CD8-positive, alpha-beta memory T cell (primary cell): ENCODE data around the gene CMTM7. TPM values are rescaled to one million over a fixed set of nuclear protein-coding genes. Genes with fewer than 3 reads are reported as not detected.
A peak's percentile ranks its signal among the peaks of the same experiment; 100 is the strongest.

Experiments
- CTCF ChIA-PET: fragments of 350-600 bp; sonication (Branson Sonifier 250); formaldehyde crosslinking; loops from one replicate; lab custom pipeline; 2021; ENCODE audit warnings: antibody characterized with exemption; lab: Charles Lee
- POLR2A ChIA-PET: fragments of 350-600 bp; sonication (Branson Sonifier 250); formaldehyde crosslinking; loops from one replicate; lab custom pipeline; 2021; ENCODE audit warnings: antibody characterized with exemption; lab: Charles Lee
- DNase-seq, 5 donors: peaks; one replicate each; pipeline versions ENCODE4 v3.0.0 to v3.0.0-alpha.2; 2020 to 2022; ENCODE audit warnings: mixed read lengths in 1 of 5
- H3K27ac ChIP-seq: one replicate; pipeline ENCODE4 v1.7.0; 2013; ENCODE audit warnings: low read depth, mild to moderate bottlenecking, low read length, moderate library complexity
- H3K27me3 ChIP-seq: 2 replicates; pipeline ENCODE4 v1.7.0; 2013; ENCODE audit warnings: low read length, mild to moderate bottlenecking; ENCODE audit not compliant: insufficient read depth, poor library complexity, severe bottlenecking
- H3K36me3 ChIP-seq: 2 replicates; pipeline ENCODE4 v1.7.0; 2013; ENCODE audit warnings: mild to moderate bottlenecking, low read length, moderate library complexity; ENCODE audit not compliant: insufficient read depth
- H3K4me1 ChIP-seq: 2 replicates; pipeline ENCODE4 v1.7.0; 2013; ENCODE audit warnings: mild to moderate bottlenecking, low read length, moderate library complexity; ENCODE audit not compliant: insufficient read depth
- H3K4me3 ChIP-seq: 2 replicates; pipeline ENCODE4 v1.7.0; 2013; ENCODE audit warnings: mild to moderate bottlenecking, low read length
- H3K9me3 ChIP-seq: 2 replicates; pipeline ENCODE4 v1.7.0; 2013; ENCODE audit warnings: mild to moderate bottlenecking, low read length
- H3K27ac Mint-ChIP-seq, 8 donors: one replicate each; pipeline ENCODE4 v1.8.0; 2020 to 2021; ENCODE audit warnings: mixed read lengths in 8 of 8, mild to moderate bottlenecking in 6 of 8, inconsistent platforms in 3 of 8, moderate library complexity in 3 of 8
- H3K27me3 Mint-ChIP-seq, 2 donors: one replicate each; pipeline ENCODE4 v1.8.0; 2020 to 2021; ENCODE audit warnings: mixed read lengths in 2 of 2, mild to moderate bottlenecking in 1 of 2, moderate library complexity in 1 of 2
- H3K36me3 Mint-ChIP-seq, 3 donors: one replicate each; pipeline ENCODE4 v1.8.0; 2020 to 2021; ENCODE audit warnings: mixed read lengths in 3 of 3, inconsistent platforms in 1 of 3, mild to moderate bottlenecking in 1 of 3
- H3K4me1 Mint-ChIP-seq, 3 donors: one replicate each; pipeline ENCODE4 v1.8.0; 2020 to 2021; ENCODE audit warnings: mixed read lengths in 3 of 3, inconsistent platforms in 1 of 3, mild to moderate bottlenecking in 1 of 3
- H3K4me3 Mint-ChIP-seq, 7 donors: one replicate each; pipeline ENCODE4 v1.8.0; 2020 to 2021; ENCODE audit warnings: mixed read lengths in 7 of 7, mild to moderate bottlenecking in 6 of 7, moderate library complexity in 4 of 7, inconsistent platforms in 2 of 7
- H3K9me3 Mint-ChIP-seq, 5 donors: one replicate each; pipeline ENCODE4 v1.8.0; 2020 to 2022; ENCODE audit warnings: mixed read lengths in 5 of 5, mild to moderate bottlenecking in 3 of 5, moderate library complexity in 2 of 5, inconsistent platforms in 1 of 5
- polyA plus RNA-seq: library from polyadenylated mRNA; unstranded; fragments of 300-500 nt; fragmentation: Illumina TruSeq; gene quantifications from one replicate; pipeline ENCODE4 v1.2.3, GENCODE V29; 2021
- total RNA-seq, 2 experiments: library from RNA; stranded (reverse); gene quantifications; one replicate each; pipeline ENCODE4 v1.2.3, GENCODE V29; 2021

CMTM7 gene
- total and polyA plus RNA-seq, 3 experiments from 2014 or later = 33.5 to 113 (median 39.4) TPM

DNA sequence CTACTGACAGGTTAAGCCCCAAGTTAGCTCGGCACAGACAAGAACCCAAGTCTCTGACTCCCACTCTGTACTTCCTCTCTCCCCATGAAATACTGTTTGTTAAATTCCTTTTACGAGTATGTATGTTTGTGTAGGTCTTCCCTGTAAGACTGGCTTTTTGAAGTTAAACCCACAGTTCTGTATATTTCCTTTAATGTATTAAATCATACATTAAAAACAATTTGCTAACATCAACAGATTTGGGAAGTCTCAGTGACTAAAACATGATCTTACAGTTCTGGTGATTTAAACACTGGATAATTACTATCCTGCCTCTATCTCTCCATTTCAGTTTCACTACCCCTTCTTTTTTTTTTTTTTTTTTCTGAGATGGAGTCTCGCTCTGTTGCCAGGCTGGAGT is 106.6 kb downstream of the CMTM7 start:
- H3K27ac Mint-ChIP-seq = peak overlapping the region in 2 of 8 donors; percentile 14 to 55

DNA sequence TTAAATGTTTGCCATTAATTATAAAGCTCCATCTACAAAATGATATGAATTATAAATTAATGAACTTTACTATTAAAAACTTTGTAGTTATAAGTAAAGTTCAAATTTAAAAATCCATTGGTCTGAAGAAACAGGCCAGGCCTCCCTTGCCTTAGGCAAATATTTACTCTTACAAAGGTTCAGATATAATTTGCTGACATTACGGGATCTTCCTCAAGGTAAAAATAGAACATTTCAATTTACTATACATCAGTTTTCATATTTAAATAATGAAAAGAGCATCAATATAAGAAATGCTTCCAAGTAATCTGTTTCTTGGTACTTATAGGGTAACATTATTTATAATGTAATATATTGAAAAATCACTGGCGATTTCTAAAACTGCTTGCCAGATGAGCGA is 107.3 kb downstream of the CMTM7 start:
- peaks cover 4 to 27% (median 10%) of the 10 kb centered on the region in 3 donors for H3K36me3 Mint-ChIP-seq
- Histone ChIP-seq H3K4me3 (no peak overlapping the region), H3K4me1 (peaks cover 47% of the 10 kb centered on the region), H3K27me3 (no peaks in the 10 kb centered on the region), H3K9me3 (no peaks in the 10 kb centered on the region), H3K27ac (no peak overlapping the region), H3K36me3 (no peaks in the 10 kb centered on the region)
- no peak overlapping the region for H3K4me3 Mint-ChIP-seq
- no peaks in the 10 kb centered on the region for H3K9me3 Mint-ChIP-seq
- H3K27ac Mint-ChIP-seq = peak overlapping the region in 1 of 8 donors; percentile 76
- POLR2A ChIA-PET = interaction anchor here (1.0 kb wide), 1 partner anchor 55 kb away, joined by 3 read pairs; no protein-coding TSS in a partner anchor
- DNase-seq = no peak
- H3K4me1 Mint-ChIP-seq = peaks cover 50 to 64% (median 63%) of the 10 kb centered on the region in 3 donors
- CTCF ChIA-PET = interaction anchor here (1.0 to 1.9 kb wide), 4 partner anchors 11 to 186 kb away, joined by 3 to 6 read pairs (median 4); no protein-coding TSS in a partner anchor
- peaks cover 0 to under 1% of the 10 kb centered on the region in 2 donors for H3K27me3 Mint-ChIP-seq

More for the DNA sequence above, 106.6 kb downstream of the CMTM7 start:
- Histone ChIP-seq H3K9me3 (no peaks in the 10 kb centered on the region), H3K4me1 (peaks cover 52% of the 10 kb centered on the region), H3K4me3 (no peak overlapping the region), H3K27me3 (no peaks in the 10 kb centered on the region), H3K36me3 (no peaks in the 10 kb centered on the region), H3K27ac (no peak overlapping the region)
- Mint-ChIP-seq H3K4me3 (no peak overlapping the region), H3K36me3 (peaks cover 4 to 27% (median 10%) of the 10 kb centered on the region in 3 donors), H3K9me3 (no peaks in the 10 kb centered on the region), H3K4me1 (peaks cover 50 to 63% (median 61%) of the 10 kb centered on the region in 3 donors), H3K27me3 (no peaks in the 10 kb centered on the region)
- ChIA-PET CTCF (interaction anchor here (0.8 to 1.9 kb wide), 4 partner anchors 11 to 185 kb away, joined by 3 to 4 read pairs (median 4); no protein-coding TSS in a partner anchor), POLR2A (interaction anchor here (0.7 kb wide), 1 partner anchor 138 kb away, joined by 4 read pairs; no protein-coding TSS in a partner anchor)
- DNase-seq = no peak

DNA sequence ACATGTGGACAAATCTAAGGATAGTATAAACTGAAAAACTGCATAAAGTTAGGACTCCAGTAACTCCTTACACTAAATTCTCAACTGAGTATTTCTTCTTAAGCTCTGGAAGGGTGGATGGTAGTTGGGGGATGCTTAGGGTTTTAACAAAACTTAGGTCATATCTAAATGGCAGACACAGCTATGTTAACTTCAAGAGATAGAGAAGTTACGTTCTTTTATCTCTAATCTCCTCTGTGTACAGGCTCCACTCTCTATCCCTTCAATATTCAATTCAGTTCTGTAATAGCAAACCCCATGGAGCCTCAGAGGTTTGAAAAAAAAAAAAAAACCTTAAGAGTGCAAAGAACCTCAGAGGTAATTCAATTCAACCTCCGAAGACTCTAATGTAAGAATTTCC is 107.9 kb downstream of the CMTM7 start:
- H3K4me1 Mint-ChIP-seq = peaks cover 50 to 64% (median 63%) of the 10 kb centered on the region in 3 donors
- peaks cover 41% of the 10 kb centered on the region for H3K4me1 ChIP-seq
- ChIA-PET POLR2A (interaction anchor here (1.0 kb wide), 1 partner anchor 56 kb away, joined by 3 read pairs; no protein-coding TSS in a partner anchor), CTCF (interaction anchor here (1.5 to 1.9 kb wide), 2 partner anchors 28 to 32 kb away, joined by 4 to 6 read pairs; no protein-coding TSS in a partner anchor)
- DNase-seq = no peak
- H3K27ac Mint-ChIP-seq = peak overlapping the region in 3 of 8 donors; percentile 7 to 76 (median 27)
- H3K27me3 ChIP-seq = no peaks in the 10 kb centered on the region
- H3K9me3 Mint-ChIP-seq = no peaks in the 10 kb centered on the region
- no peak overlapping the region for H3K27ac ChIP-seq
- H3K4me3 ChIP-seq = no peak overlapping the region
- no peaks in the 10 kb centered on the region for H3K9me3 ChIP-seq
- H3K36me3 Mint-ChIP-seq = peaks cover 4 to 25% (median 10%) of the 10 kb centered on the region in 3 donors
- peak overlapping the region in 2 of 7 donors; percentile 12 to 86 for H3K4me3 Mint-ChIP-seq
- H3K27me3 Mint-ChIP-seq = peaks cover 0 to 2% of the 10 kb centered on the region in 2 donors
- H3K36me3 ChIP-seq = no peaks in the 10 kb centered on the region

DNA sequence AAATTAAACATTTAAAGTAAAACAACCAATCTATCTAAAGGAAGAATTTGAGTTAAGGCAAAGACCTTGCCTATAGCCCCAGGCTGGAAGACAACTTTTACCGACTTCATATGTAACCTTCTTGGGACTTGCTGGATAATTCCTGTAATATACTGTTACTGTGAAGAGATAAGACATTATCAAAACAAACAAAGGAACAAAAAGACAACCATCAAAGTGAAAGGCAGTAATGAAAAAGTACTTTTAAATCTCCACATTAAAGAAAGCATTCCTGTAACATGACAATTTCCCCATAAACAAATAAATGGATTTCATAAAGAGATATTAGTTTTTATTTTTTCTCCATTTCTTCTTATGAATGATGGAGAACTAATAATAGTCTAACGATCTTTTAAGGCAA is 108.6 kb downstream of the CMTM7 start:
- Histone ChIP-seq H3K9me3 (no peaks in the 10 kb centered on the region), H3K4me1 (peaks cover 38% of the 10 kb centered on the region), H3K4me3 (no peak overlapping the region), H3K36me3 (no peaks in the 10 kb centered on the region), H3K27me3 (no peaks in the 10 kb centered on the region), H3K27ac (no peak overlapping the region)
- peak overlapping the region; percentile 47 to 97 (median 86) for H3K4me3 Mint-ChIP-seq
- peaks cover 3 to 5% of the 10 kb centered on the region in 2 donors for H3K27me3 Mint-ChIP-seq
- CTCF ChIA-PET = interaction anchor here (1.5 kb wide), 1 partner anchor 32 kb away, joined by 6 read pairs; no protein-coding TSS in a partner anchor
- H3K4me1 Mint-ChIP-seq = peaks cover 46 to 60% (median 60%) of the 10 kb centered on the region in 3 donors
- peak overlapping the region in 5 of 8 donors; percentile 26 to 76 (median 63) for H3K27ac Mint-ChIP-seq
- H3K36me3 Mint-ChIP-seq = peaks cover 4 to 25% (median 10%) of the 10 kb centered on the region in 3 donors
- H3K9me3 Mint-ChIP-seq = no peaks in the 10 kb centered on the region
- POLR2A ChIA-PET = interaction anchor here (1.0 kb wide), 1 partner anchor 56 kb away, joined by 3 read pairs; no protein-coding TSS in a partner anchor
- DNase-seq = no peak

DNA sequence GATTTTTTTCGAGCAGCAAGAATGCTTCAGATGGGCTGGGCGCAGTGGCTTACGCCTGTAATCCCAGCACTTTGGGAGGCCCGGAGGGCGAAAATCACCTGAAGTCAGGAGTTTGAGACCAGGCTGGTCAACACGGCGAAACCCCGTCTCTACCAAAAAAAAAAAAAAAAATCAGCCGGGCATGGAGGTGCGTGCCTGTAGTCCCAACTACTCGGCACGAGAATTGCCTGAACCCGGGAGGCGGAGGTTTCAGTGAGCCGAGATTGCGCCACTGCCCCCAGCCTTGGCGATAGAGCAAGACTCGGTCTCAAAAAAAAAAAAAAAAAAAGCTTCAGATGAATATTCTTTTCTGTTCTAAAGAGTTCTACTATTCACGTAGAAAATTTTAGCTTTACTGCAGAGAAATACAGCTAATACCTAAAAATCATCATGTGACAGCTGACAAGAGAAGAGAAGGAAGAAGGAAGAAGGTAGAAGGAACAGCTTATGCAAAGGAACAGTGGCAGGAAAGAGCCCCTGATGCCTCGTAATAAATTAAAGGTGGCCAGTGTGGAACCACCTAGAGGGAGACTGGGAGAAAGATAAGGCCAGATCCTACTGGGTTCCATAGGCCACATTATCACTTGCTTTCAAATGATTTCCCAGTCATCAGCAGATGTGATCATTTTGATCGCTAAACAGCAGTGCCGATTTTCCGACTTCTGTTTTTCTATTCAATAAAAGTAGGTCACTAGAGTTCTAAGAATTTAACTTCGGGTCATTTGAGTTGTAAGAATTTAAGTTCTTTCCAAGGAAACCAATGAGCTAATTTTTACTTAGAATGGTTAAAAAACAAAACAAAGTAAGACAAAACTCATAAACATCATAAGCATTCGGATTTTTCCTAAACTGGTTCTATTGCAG is 109.5 kb downstream of the CMTM7 start:
- CTCF ChIA-PET = interaction anchor here (1.2 to 2.2 kb wide), 5 partner anchors 33 to 212 kb away, joined by 3 to 9 read pairs (median 3); partner anchors contain the start of gene DYNC1LI1
- Histone ChIP-seq H3K9me3 (no peaks in the 10 kb centered on the region), H3K27me3 (no peaks in the 10 kb centered on the region), H3K4me1 (peaks cover 34% of the 10 kb centered on the region), H3K27ac (peak overlapping the region; percentile 90), H3K4me3 (peak overlapping the region; percentile 70), H3K36me3 (no peaks in the 10 kb centered on the region)
- Mint-ChIP-seq H3K27me3 (peaks cover 4 to 5% of the 10 kb centered on the region in 2 donors), H3K4me3 (peak overlapping the region; percentile 86 to 98 (median 95)), H3K36me3 (peaks cover 4 to 21% (median 9%) of the 10 kb centered on the region in 3 donors), H3K27ac (peak overlapping the region; percentile 28 to 98 (median 90)), H3K9me3 (no peaks in the 10 kb centered on the region), H3K4me1 (peaks cover 40 to 54% (median 51%) of the 10 kb centered on the region in 3 donors)
- no peak for DNase-seq
- POLR2A ChIA-PET = interaction anchor here (0.8 kb wide), 1 partner anchor 16 kb away, joined by 3 read pairs; no protein-coding TSS in a partner anchor

DNA sequence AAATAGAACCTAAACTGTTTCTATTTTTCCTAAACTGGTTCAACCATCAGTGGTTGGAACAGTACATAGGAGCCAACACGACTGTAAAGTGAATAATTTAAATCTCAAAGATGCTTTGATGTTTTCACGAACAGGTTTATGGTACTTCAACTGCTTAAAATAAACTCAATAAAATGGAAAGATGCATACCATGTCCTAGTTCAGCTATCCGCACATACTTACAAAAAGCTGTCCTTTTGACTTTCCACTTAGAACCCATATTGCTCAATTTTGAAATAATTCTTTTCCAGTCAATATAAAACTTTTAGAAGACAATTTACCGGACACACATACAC is 110.1 kb downstream of the CMTM7 start:
- H3K36me3 ChIP-seq = no peaks in the 10 kb centered on the region
- H3K36me3 Mint-ChIP-seq = peaks cover under 1 to 16% (median 3%) of the 10 kb centered on the region in 3 donors
- H3K27me3 ChIP-seq = no peaks in the 10 kb centered on the region
- H3K4me1 ChIP-seq = peaks cover 30% of the 10 kb centered on the region
- peaks cover 35 to 48% (median 45%) of the 10 kb centered on the region in 3 donors for H3K4me1 Mint-ChIP-seq
- peaks cover 4 to 5% of the 10 kb centered on the region in 2 donors for H3K27me3 Mint-ChIP-seq
- no peaks in the 10 kb centered on the region for H3K9me3 ChIP-seq
- ChIA-PET CTCF (interaction anchor here (1.2 to 2.2 kb wide), 5 partner anchors 33 to 213 kb away, joined by 3 to 9 read pairs (median 3); partner anchors contain the start of gene DYNC1LI1), POLR2A (no interaction called here)
- H3K4me3 ChIP-seq = peak overlapping the region; percentile 70
- H3K27ac ChIP-seq = peak overlapping the region; percentile 90
- H3K9me3 Mint-ChIP-seq = no peaks in the 10 kb centered on the region
- peak overlapping the region; percentile 86 to 98 (median 95) for H3K4me3 Mint-ChIP-seq
- peak overlapping the region; percentile 76 to 98 (median 96) for H3K27ac Mint-ChIP-seq
- DNase-seq = no peak

DNA sequence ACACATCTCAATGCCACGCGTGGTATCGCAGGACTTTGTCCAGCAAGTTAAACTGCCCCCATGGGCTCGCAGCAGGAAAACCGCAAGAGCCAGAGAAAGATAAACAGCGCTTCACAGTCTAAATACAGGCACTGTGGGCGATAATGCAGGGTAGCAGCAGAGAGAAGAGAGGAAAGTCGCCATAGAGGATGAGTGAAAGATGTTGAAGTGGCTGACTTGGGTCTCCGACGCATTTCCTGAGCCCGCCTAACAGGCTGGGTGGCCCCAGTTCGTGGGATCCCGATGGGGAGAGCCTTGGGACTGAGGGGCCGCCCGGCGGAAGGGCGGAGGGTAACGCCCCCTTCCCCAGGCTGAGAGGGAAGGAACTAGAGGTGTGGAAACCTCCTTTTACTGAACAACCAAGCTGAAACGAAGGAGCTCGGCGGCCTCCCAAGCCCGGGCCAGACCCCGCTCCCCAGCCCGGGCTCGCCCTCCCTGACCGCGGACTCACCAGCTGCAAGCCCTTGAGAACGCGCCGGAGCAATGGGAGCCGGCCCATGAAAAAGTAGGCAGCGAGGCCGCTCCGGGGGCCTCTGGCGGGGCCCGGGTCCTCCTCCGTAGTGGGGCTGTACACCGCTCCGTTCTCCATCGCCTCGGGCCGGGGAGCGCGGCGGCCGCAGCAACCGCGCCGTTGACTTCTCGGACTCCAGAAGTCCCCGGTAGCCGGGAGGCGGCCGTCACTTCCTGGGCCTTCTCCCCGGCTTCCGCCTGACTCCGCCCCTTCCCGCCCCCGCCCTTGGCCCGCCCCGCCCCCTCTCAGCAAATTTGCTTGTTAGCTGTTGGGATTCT is 110.7 kb downstream of the CMTM7 start, which contains the start of gene CMTM6:
Gene CMTM6, minus strand, starts transcription at position 735 of the 828 bp plus-strand sequence. Its CDS starts 107 bp downstream, at position 628.
- peak within 1 kb of the TSS; percentile 70 for H3K4me3 ChIP-seq
- peak within 1 kb of the TSS; percentile 90 for H3K27ac ChIP-seq
- Mint-ChIP-seq H3K4me3 (peak within 1 kb of the TSS; percentile 86 to 98 (median 95)), H3K27me3 (peaks cover 4 to 5% of the 10 kb centered on the region in 2 donors), H3K9me3 (no peaks in the 10 kb centered on the region), H3K36me3 (peaks cover 0 to 15% (median 3%) of the 10 kb centered on the region in 3 donors), H3K27ac (peak within 1 kb of the TSS; percentile 76 to 99 (median 97)), H3K4me1 (peaks cover 33 to 45% (median 43%) of the 10 kb centered on the region in 3 donors)
- peak; percentile 69 to 84 (median 72) for DNase-seq
- ChIA-PET POLR2A (no interaction called here), CTCF (interaction anchor here (1.2 to 2.2 kb wide), 4 partner anchors 34 to 213 kb away, joined by 3 to 9 read pairs (median 4); no protein-coding TSS in a partner anchor)
- H3K4me1 ChIP-seq = peaks cover 30% of the 10 kb centered on the region
- H3K9me3 ChIP-seq = no peaks in the 10 kb centered on the region
- no peaks in the 10 kb centered on the region for H3K36me3 ChIP-seq
- no peaks in the 10 kb centered on the region for H3K27me3 ChIP-seq
